Rectal smooth muscle tissue (tissue), 1 donor: Measurements from ENCODE around the gene SH3BP2.

ENCODE experiments used
- H3K27ac ChIP-seq: one replicate; pipeline ENCODE4 v1.7.0; 2013; ENCODE audit warnings: low read depth, low read length, inconsistent platforms
- H3K27me3 ChIP-seq: one replicate; pipeline ENCODE4 v1.7.0; 2013; ENCODE audit warnings: low read length; ENCODE audit not compliant: control insufficient read depth, insufficient read depth
- H3K36me3 ChIP-seq: one replicate; pipeline ENCODE4 v1.7.0; 2013; ENCODE audit warnings: low read length; ENCODE audit not compliant: control insufficient read depth, insufficient read depth
- H3K4me1 ChIP-seq: one replicate; pipeline ENCODE4 v1.7.0; 2013; ENCODE audit warnings: low read length; ENCODE audit not compliant: control insufficient read depth, insufficient read depth
- H3K4me3 ChIP-seq: one replicate; pipeline ENCODE4 v1.7.0; 2013; ENCODE audit warnings: low read length
- H3K9ac ChIP-seq: one replicate; pipeline ENCODE4 v1.7.0; 2013; ENCODE audit warnings: low read length

The SH3BP2 gene

GRCh38 chr4:2797545-2798305 lies 4.8 kb downstream of the SH3BP2 start:
- no peak overlapping the region for H3K4me3 ChIP-seq
- H3K9ac ChIP-seq, result no peak overlapping the region
- H3K4me1 ChIP-seq, result peaks cover 33% of the 10 kb centered on the region
- H3K36me3 ChIP-seq, result no peaks in the 10 kb centered on the region
- H3K27me3 ChIP-seq, result no peaks in the 10 kb centered on the region
- peak overlapping the region; percentile 52 for H3K27ac ChIP-seq

- Histone ChIP-seq H3K4me3 (peak overlapping the region; percentile 0), H3K9ac (no peak overlapping the region), H3K4me1 (peaks cover 33% of the 10 kb centered on the region), H3K36me3 (no peaks in the 10 kb centered on the region), H3K27ac (peak overlapping the region; percentile 52), H3K27me3 (no peaks in the 10 kb centered on the region)
These were observed 5.7 kb downstream of the SH3BP2 start for GRCh38 chr4:2798399-2799223.

- Histone ChIP-seq H3K36me3 (no peaks in the 10 kb centered on the region), H3K4me1 (peaks cover 33% of the 10 kb centered on the region), H3K27me3 (no peaks in the 10 kb centered on the region), H3K9ac (no peak overlapping the region), H3K27ac (peak overlapping the region; percentile 64), H3K4me3 (peak overlapping the region; percentile 38)
These were observed 6.5 kb downstream of the SH3BP2 start for GRCh38 chr4:2799224-2799911.

GRCh38 chr4:2799971-2800690 lies 7.2 kb downstream of the SH3BP2 start:
- Histone ChIP-seq H3K36me3 (no peaks in the 10 kb centered on the region), H3K9ac (no peak overlapping the region), H3K27me3 (no peaks in the 10 kb centered on the region), H3K4me3 (peak overlapping the region; percentile 38), H3K27ac (peak overlapping the region; percentile 64), H3K4me1 (peaks cover 33% of the 10 kb centered on the region)

GRCh38 chr4:2800691-2801596 lies 8.1 kb downstream of the SH3BP2 start:
- Histone ChIP-seq H3K4me3 (peak overlapping the region; percentile 38), H3K4me1 (peaks cover 33% of the 10 kb centered on the region), H3K36me3 (no peaks in the 10 kb centered on the region), H3K27ac (peak overlapping the region; percentile 64), H3K9ac (no peak overlapping the region), H3K27me3 (no peaks in the 10 kb centered on the region)

GRCh38 chr4:2802618-2803531 lies 10.0 kb downstream of the SH3BP2 start:
- H3K36me3 ChIP-seq, result no peaks in the 10 kb centered on the region
- H3K4me3 ChIP-seq, result no peak overlapping the region
- no peaks in the 10 kb centered on the region for H3K27me3 ChIP-seq
- peaks cover 32% of the 10 kb centered on the region for H3K4me1 ChIP-seq
- no peak overlapping the region for H3K27ac ChIP-seq
- no peak overlapping the region for H3K9ac ChIP-seq

- peaks cover 25% of the 10 kb centered on the region for H3K4me1 ChIP-seq
- no peak overlapping the region for H3K4me3 ChIP-seq
- H3K27ac ChIP-seq, result no peak overlapping the region
- H3K9ac ChIP-seq, result no peak overlapping the region
- no peaks in the 10 kb centered on the region for H3K27me3 ChIP-seq
- no peaks in the 10 kb centered on the region for H3K36me3 ChIP-seq
These were observed 11.0 kb downstream of the SH3BP2 start for GRCh38 chr4:2803624-2804448.

- Histone ChIP-seq H3K9ac (no peak overlapping the region), H3K27me3 (no peaks in the 10 kb centered on the region), H3K4me3 (no peak overlapping the region), H3K4me1 (peaks cover 25% of the 10 kb centered on the region), H3K36me3 (no peaks in the 10 kb centered on the region), H3K27ac (no peak overlapping the region)
These were observed 11.6 kb downstream of the SH3BP2 start for GRCh38 chr4:2804449-2804972.

- Histone ChIP-seq H3K27ac (no peak overlapping the region), H3K36me3 (no peaks in the 10 kb centered on the region), H3K4me1 (peaks cover 21% of the 10 kb centered on the region), H3K4me3 (no peak overlapping the region), H3K9ac (no peak overlapping the region), H3K27me3 (no peaks in the 10 kb centered on the region)
These were observed 12.2 kb downstream of the SH3BP2 start for GRCh38 chr4:2804973-2805501.
